ENCODE results near the gene MYO1A.

DNA sequence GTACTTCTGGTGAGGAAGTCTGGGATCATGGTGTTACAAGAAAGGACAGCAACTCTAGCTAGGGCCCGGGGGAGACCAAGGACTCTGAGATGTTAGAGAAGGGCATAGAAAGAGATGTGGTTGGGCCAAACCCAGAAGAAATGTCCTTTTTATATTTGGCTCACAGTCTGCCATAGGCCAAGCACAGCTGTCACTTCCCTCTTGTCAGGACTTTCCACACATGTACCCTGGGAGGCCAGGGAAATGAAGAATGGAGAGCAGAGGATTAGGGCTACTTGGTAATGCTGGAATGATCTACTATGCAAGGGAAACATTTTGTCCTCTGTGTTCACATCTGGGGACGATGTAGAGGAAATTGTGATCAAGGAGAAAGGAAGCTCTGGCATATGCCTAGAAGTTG lies 9.2 kb downstream of the MYO1A start:
- no peak for TF ChIP-seq CTCF (IDR thresholded peaks at IDR 0.05; ENCODE audit: insufficient read depth, low read length, poor library complexity, severe bottlenecking)
- no peak for TF ChIP-seq EZH2phosphoT487 (conservative IDR thresholded peaks at IDR 0.05; ENCODE audit: low read length)
